GM20431 (cell line): ENCODE data around the gene PFN1.

Source experiments
- in situ Hi-C: fragments of 300-500 bp; cut with MseI, MboI; formaldehyde crosslinking; loops from one replicate; pipeline ENCODE4 v1.15.0; 2020; ENCODE audit warnings: low sequenced_read_pairs; ENCODE audit not compliant: unreplicated experiment

The PFN1 gene

DNA sequence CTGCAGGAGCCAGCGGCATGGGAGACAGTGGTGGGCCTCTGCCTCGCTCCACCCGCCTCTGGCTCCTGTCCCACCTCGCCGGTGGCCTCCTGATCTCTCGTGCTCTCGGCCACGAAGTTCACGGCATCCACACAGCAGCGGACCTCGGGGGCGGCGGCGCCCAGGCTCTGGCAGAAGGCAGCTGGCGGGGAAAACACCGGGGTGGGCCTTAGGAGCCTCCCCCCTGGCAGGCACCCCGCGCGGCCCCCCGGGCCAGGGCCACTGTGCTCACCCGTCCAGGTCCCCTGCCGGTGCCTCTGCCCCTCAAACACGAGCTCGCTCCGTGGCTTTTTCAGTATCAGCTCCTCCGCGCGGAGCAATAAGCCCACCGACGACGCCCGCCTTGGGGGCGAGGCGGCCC is 49.4 kb downstream of the PFN1 start:
- in situ Hi-C loops = no loop called here

DNA sequence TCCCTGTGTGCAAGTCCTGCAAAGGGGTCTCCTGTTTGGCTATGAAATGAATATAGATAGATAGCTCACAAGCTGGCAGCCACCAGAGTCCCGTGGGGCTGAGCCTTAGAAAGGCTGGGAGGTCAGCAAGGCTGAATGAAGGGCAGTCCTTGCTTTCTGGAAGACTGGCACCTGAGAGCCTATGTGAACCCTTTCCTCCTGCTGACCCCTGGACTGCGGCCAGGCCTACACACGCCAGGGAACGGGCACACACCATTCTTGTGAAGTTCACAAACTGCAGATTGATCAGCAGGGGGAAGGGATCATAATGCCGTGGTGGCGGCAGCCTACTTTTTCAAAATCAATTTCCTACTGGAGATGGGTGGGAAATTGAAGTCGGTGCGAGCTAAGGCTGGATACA is 50.0 kb downstream of the PFN1 start:
- in situ Hi-C loops = no loop called here

DNA sequence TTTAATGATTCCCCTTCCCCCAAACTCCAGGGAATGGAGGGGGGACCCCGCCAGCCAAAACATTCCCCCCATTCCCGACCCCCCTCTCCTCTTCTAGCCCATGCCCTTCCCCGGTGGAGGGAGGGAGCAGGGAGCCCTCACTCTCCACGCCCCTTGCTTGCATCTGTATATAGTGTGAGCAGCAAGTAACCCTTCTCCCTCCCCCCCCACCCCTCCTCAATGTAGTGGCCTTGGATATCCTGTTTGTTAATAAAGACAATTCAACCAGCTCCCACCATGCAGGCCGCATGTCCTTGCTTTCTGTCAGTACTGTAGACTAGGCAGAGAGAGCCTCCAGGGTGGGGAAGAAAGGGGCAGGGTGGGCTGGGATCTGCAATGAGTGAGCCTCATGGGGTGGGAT is 50.5 kb downstream of the PFN1 start:
- in situ Hi-C loops = no loop called here

DNA sequence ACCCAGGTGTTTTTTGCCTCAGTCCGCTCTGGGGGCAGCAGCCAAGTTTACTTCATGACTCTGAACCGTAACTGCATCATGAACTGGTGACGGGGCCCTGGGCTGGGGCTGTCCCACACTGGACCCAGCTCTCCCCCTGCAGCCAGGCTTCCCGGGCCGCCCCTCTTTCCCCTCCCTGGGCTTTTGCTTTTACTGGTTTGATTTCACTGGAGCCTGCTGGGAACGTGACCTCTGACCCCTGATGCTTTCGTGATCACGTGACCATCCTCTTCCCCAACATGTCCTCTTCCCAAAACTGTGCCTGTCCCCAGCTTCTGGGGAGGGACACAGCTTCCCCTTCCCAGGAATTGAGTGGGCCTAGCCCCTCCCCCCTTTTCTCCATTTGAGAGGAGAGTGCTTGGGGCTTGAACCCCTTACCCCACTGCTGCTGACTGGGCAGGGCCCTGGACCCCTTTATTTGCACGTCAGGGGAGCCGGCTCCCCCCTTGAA is 51.1 kb downstream of the PFN1 start:
- in situ Hi-C loops = no loop called here

DNA sequence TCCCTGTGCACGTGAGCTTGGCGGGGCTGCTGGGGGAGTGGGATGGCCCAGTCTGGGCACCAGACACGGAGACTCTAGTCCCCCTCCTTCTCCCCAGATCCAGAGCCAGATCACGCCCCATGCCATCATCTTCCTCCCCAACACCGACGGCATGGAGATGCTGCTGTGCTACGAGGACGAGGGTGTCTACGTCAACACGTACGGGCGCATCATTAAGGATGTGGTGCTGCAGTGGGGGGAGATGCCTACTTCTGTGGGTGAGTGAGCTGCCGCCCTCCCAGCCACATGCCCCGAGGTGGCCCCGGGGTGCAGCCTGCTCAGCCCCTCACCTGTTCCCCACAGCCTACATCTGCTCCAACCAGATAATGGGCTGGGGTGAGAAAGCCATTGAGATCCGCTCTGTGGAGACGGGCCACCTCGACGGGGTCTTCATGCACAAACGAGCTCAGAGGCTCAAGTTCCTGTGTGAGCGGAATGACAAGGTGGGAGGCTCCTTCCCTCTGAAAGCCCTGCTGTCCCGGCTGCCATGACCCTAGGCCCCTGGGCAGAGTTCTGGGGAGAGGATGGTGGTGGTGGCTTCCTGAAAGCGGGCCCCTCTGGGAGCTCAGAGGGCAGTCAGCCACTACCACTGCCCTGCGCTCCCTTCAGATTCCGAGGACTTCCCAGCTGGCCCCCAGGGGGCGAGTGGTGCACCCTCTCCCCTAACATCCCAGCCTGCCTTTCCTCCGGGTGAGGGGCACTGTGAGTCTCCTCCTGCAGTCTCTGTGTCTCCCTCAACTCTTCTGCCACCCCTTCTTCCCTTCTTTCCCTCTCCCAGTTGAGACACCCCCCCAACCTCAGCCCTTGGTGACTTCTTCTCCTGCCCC is 51.8 kb downstream of the PFN1 start:
- in situ Hi-C loops = no loop called here

DNA sequence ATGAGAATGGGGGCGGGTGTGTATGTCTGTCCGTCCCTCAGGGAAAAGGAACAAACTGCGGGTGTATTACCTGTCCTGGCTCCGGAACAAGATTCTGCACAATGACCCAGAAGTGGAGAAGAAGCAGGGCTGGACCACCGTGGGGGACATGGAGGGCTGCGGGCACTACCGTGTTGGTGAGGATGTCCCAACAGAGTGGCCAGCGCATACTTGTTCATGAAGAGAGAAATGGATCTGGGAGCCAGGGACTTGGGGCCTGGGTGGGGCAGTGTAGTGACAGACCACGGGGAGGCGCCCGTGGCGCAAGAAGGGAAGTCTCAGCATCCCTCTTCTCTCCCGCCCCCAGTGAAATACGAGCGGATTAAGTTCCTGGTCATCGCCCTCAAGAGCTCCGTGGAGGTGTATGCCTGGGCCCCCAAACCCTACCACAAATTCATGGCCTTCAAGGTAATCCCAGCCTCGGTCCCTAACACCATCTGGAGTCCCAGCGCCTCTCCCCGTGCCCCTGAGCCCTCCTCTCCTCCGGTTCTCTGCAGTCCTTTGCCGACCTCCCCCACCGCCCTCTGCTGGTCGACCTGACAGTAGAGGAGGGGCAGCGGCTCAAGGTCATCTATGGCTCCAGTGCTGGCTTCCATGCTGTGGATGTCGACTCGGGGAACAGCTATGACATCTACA is 52.5 kb downstream of the PFN1 start:
- in situ Hi-C loops = no loop called here
